Adrenal gland (tissue), 5 donors: ENCODE results near the gene AGBL1.

Experiments
- POLR2A ChIP-seq, 2 donors: fragments of 450-650 bp; IDR thresholded peaks; one replicate each; pipeline ENCODE4 v1.6.1; 2017; ENCODE audit warnings: antibody characterized with exemption in 2 of 2, mild to moderate bottlenecking in 2 of 2, moderate library complexity in 1 of 2
- TF ChIP-seq, protein P1 (sequence below), 6 experiments: fragments of 450-650 bp in 4 of 6; fragments of 200-600 bp in 2 of 6; sonication (generic) in 1 of 6; IDR thresholded peaks; 1 replicate in 5 of 6; 2 replicates in 1 of 6; pipeline versions ENCODE4 v1.5.1 to v1.8.0; 2016 to 2021; ENCODE audit warnings: antibody characterized with exemption in 6 of 6, mild to moderate bottlenecking in 2 of 6, moderate library complexity in 1 of 6
- donor health status: DM: no; HTN: no; CAD: no.

DNA sequence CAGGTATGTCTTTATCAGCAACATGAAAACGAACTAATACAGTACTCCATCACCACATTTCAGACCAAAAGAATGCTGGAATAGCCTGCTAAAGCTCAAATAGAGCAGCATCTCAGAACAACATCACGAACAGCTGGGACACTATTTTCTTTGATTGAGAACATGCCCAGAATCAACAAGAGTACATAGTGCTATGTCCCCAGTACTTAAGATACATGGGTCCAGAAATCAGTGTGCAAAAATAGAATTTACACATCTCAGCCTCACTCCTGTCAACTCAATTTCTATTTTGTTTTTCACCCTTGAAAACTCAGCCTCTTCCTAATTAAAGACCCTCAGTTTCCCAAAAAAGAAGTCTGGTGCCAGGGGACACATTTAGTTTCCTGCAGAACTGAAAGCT, 753.9 kb downstream of the AGBL1 start:
- TF ChIP-seq, protein P1, sequence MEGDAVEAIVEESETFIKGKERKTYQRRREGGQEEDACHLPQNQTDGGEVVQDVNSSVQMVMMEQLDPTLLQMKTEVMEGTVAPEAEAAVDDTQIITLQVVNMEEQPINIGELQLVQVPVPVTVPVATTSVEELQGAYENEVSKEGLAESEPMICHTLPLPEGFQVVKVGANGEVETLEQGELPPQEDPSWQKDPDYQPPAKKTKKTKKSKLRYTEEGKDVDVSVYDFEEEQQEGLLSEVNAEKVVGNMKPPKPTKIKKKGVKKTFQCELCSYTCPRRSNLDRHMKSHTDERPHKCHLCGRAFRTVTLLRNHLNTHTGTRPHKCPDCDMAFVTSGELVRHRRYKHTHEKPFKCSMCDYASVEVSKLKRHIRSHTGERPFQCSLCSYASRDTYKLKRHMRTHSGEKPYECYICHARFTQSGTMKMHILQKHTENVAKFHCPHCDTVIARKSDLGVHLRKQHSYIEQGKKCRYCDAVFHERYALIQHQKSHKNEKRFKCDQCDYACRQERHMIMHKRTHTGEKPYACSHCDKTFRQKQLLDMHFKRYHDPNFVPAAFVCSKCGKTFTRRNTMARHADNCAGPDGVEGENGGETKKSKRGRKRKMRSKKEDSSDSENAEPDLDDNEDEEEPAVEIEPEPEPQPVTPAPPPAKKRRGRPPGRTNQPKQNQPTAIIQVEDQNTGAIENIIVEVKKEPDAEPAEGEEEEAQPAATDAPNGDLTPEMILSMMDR (IDR thresholded peaks at IDR 0.05), result no peak
- TF ChIP-seq POLR2A (IDR thresholded peaks at IDR 0.05), result no peak
